Right renal pelvis (tissue), 4 donors: ENCODE results near the gene PARP14. TPM values are rescaled to one million over a fixed set of nuclear protein-coding genes. Genes with fewer than 3 reads are reported as not detected.
"Not testable (repeated sequence)": the region's sequence is repeated elsewhere in the genome, so short reads cannot be mapped to it uniquely, and the experiment has no call there.

Source experiments
- DNase-seq, 4 donors: peaks; one replicate each; pipeline ENCODE4 v3.0.0-alpha.2; 2013; ENCODE audit warnings: low read depth in 4 of 4, low spot score in 3 of 4, missing footprints in 1 of 4
- polyA plus RNA-seq, 4 donors: library from polyadenylated mRNA; unstranded; fragments of 120-200 nt; gene quantifications; one replicate each; pipeline ENCODE4 v1.2.1, GENCODE V29; 2013; ENCODE audit not compliant: insufficient read length in 4 of 4

Gene PARP14
- polyA plus RNA-seq, 4 donors: 19.2 to 30.8 (median 23.1) TPM

DNA sequence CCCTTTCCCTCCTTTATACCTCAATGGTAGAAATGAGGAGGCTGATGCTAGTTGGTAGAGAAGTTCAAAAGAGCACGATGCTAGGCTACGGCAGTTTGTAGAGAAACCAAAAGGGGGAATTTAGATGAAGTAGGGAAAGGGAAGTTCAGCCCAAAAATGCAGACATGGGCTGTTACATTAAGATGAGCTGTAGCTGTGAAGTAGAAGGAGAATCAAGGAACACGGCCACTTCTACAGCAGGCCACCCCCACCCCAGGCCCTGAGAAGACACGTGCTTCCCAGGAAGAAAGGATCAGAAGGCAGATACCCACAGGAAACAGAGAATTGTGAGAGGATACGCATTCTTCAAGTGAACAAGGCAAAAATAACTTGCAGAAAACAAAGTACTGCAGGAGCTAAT lies 2.1 kb upstream of the PARP14 start:
- no peak for DNase-seq

DNA sequence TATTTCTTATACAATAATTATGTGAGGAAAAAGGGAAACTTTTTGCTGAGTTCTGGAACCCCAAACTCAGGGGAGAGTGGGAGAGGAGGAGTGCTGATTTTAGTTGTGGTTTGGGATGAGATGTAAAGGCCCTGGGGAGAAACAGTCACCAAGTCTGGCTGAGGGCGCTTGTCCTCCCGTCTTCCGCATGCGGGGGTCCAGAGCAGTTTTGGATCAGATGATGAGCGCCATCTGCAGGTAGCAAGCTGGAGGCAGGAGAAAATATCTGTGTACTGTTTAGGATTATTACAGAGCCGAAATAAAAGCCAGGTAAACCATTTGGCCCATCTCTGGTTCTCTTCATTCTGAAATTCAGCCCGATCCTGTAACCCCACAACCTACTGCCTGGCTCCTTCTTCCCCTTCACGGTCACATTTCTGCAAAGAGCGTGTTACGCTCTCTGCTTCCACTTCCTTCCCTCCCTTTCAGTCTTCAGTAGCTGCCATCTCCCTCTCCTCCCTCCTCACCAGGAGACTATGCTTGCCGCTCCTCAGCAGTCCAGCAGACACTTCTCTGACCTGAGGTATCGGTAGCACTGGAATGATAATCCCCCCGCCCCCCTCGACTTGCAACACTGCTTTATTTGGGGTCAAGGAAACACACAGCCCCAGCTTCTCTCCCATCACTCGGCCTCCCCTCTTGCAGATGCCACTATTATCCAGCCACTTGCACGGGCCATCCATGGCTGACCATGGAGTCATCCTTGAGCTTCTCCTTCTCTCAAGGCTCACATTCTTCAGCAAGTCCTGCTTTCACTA lies 1.4 kb upstream of the PARP14 start:
- DNase-seq: peak; percentile 70 to 77 (median 74)

DNA sequence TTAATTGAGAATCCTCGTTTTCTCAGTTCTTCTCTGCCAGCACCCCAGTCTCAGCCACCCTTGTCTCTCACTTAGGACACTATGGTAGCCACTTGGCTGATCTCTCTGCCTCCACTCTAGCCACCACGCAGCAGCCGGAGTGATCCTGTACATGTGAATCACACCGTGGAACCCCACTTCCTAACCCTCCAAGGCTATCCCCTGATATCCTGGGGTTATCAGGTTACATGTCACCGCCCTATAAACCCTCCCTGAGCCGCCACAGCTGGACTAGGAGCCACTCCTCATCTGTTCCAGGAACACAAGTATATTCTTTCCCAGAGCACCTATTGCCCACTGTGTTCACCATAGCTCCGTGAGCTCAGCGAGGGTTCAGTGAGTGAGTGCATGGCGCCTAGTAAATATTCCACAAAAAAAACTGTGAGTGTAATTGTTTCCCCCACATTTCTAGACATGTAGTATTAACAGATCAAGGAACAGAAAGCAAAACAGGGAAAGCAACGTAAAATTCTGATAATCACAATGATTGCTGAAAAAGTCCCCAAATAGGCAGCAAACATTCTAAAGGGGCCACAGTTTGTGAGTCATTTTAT lies 661 bp upstream of the PARP14 start:
- DNase-seq: peak in 1 of 4 donors; percentile 5

DNA sequence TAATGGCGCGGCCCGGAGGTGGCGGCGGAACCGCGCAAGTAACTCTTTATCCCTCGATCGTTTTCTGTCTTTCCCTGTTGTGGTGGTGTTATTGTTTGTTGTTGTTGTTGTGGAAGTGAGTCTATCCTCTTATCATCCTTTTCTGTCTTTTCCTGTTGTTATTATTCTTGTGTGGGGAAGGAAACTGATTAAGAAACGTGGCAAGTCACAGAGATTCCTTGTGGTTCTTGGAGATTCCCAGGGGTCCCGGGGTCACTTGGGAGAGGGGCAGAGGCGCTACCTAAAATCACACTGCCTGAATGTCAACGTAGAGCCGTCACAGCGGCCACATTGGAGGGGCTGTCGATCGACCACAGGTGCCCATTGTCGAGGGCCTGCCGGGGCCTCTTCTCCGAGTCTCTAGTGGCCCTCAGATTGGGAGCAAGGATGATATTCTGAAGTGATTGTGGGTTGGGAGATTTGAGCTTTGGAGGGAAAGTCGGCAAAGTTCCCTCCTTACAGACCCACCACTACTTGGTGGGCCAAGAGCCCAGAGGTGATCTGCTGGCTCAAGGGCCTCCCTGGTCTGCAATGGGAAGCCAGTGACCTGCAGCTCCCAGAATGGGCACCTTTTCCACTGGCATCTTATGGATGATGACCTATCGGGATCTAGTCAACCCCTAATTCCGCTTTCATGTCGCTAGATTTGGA lies 790 bp downstream of the PARP14 start:
- DNase-seq: peak in 1 of 4 donors; percentile 12

DNA sequence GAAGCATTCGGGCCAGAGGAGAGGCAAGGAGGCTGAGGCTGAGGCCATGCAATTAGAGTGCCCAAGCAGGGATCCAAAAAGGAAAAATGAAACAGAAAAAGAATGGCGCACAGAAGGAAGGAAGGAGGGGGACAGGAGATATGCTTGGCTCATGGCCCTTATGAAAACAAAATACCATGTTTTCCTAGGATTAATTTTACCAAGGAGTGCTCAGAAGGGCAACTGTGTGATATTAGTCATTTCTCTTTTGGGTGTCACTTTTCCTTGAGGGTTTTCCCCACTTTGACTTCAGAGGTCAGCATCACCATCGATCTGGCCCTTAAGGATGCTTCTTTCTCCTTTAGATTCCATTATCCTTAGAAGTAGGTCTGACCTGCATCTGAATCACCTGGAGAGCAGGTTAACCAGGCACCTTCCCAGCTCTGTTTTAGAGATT lies 1.4 kb downstream of the PARP14 start:
- DNase-seq: no peak

DNA sequence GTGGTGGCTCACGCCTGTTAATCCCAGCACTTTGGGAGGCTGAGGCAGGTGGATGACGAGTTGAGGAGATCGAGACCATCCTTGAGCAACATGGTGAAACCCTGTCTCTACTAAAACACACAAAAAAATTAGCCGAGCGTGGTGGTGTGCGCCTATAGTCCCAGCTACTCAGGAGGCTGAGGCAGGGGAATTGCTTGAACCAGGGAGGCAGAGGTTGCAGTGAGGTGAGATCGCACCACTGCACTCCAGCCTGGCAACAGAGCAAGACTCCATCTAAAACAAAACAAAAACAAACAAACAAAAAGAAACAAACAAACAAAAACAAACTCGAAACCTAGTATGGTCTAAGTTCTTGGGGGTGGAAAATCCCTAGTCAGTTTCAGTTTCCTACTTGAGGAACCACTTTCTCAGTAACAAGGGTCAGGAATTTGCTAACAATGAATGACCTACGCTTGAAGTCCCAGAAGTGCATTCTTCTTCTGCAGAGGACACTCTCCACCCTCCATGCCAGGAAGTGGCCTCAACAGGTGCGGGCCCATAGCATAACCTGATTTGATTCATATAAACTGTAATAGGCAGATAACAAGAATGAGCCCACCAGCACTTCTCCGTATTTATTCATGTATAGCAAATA lies 2.3 kb downstream of the PARP14 start:
- DNase-seq: not testable (repeated sequence)

DNA sequence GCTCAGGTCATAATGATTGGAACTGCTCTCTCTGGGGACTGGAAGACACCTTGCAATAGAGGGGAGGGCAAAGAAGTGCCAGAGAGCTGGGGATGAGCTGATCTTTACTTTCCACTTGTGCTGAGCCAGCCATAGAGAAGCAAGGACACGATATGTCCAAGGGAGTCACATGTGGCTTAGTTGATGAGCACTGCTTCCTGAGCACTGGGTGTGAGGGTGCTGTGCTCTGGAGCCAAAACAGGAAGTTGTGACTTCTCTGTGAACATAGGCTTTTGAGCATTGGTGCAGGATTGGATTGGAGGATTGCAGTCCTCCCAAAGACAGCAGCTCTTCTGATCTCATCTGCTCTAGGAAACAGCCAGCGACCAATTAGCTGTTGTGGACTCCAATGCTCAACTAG lies 6.7 kb downstream of the PARP14 start:
- no peak for DNase-seq

DNA sequence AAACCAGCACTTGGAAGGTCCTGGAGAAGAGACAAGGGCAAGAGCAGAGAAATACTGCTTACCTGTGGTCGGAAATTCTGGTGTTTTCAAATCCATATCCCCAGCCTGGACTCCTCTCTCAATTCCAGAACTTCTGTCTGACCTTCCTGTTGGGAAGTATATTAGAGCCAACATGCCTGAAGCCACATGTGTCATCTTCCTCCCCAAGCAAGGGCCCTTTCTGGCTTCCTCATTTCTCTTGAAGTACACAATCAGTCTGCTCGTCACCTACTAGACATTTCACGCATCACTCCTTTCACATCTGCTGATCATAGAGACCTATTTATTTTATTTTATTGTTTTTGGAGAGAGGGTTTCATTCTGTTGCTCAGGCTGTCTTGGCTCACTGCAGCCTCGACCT lies 8.4 kb downstream of the PARP14 start:
- no peak for DNase-seq

DNA sequence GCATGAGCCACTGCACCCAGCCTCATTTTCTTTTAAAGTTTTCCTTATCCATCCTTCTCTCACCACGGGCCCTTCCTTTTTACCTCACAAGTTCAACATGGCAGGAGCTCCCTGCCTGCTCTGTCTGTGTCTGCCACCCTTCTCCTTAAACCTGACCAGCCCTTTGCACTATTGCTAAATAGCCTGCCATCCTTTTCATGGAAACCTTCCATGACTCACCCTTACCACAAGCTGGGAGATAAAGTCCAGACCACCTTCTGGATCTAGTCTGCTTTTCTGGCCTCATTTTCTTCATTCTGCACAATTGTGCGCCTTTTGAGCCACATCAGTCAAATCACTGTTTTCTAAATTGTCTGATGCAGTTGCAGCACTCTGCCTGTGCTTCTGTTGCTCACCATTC lies 8.9 kb downstream of the PARP14 start:
- DNase-seq: no peak

DNA sequence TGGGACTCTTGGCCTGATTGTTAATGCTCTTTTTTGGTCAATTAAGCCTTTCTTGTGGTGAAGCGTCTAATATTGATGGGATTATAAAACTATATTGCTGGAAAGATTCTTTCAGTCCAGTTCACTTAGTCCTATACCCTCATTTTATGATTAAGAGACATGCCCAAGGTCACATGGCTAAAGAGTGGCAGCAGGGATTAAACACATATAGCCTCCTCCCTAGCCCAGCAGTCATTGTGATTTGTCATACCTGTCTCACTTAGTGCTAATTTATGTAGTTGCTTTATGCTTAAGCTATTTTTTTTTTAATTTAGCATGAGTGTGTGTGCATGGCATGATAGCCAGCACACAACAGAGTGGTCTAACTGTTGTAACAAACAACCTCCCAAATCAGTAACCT lies 9.5 kb downstream of the PARP14 start:
- no peak for DNase-seq

DNA sequence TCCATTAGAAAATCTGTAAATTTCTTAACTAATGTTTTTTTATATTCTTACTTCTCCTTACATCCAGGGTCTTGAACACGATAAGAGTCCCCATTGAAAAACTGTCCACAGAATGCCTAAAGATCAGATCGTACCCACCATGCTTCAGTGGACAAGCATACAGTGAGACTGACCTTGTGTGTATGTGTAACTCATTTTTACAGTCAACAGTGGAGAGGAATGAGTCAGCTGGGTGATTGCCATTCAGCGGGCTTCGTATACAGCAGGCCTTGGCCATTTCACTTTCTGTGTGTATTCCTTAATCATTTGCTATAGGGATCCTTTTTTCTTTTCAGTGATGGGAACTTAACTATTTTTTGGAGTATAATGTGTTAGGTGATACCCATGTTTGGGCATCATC lies 10.6 kb downstream of the PARP14 start:
- DNase-seq: no peak

DNA sequence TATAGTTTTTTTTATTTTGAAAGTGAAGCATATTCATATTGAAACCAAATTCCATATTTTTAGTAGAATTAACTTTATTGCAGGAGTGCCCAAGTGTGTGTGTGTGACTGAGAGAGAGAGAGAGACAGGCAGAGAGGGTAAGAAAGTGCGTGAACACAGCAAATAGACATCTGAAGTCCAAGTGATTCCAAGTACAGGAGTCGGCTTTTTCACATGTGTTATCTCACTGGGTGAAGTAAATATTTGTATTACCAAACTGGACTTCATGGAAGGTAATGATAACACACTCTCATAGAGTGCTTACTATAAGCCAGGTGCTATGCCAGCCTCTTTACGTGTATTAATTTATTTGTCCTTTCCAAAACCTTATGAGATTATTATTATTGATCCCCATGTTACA lies 12.0 kb downstream of the PARP14 start:
- no peak for DNase-seq

DNA sequence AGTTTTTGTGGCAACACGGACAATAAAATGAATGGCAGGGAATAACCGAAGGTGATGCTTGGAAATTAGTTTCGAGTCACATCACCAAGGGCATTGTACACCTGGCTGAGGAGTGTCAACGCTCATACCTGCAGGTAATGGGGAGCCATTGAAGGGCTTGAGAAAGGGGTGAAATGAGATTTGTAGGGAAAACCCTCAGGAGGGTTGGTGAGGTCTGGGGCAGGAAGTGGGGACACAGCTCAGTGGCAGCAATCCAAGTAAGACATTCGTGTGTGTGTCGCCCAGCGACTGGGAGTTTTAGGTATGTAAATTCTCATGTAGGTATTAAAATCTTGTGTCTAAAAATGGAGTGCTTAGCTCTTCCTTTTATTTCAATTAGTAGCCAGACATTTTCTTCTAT lies 14.3 kb downstream of the PARP14 start:
- no peak for DNase-seq

DNA sequence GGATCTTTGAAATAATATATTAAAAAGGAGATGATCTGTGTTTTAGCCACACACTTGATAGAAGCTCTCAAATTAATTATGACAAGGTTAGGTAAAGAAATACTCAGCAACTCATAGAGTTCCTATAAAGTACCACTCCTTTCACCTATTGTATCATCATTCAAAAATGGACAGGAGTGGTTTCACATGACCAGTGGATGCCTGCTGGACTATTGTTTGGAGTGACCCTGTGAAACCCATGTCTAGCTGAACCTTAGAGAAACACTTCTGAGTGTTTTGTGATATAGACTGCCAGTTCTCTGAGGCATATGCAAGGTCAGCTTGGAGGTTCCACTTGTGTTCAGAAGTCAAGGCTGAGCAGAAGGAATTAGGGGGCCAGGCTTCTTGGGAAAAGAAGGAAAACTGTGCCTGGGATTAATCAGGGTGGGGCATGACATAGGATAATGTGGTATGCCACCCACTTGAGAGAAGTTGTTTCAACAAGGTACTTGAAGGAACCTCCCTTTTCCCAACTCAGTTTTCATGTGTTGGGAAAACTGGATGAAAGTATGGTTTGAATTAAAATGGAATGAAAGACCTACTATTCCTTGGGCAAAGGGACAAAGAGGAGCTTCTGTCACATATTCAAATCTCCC lies 15.4 kb downstream of the PARP14 start:
- DNase-seq: no peak

DNA sequence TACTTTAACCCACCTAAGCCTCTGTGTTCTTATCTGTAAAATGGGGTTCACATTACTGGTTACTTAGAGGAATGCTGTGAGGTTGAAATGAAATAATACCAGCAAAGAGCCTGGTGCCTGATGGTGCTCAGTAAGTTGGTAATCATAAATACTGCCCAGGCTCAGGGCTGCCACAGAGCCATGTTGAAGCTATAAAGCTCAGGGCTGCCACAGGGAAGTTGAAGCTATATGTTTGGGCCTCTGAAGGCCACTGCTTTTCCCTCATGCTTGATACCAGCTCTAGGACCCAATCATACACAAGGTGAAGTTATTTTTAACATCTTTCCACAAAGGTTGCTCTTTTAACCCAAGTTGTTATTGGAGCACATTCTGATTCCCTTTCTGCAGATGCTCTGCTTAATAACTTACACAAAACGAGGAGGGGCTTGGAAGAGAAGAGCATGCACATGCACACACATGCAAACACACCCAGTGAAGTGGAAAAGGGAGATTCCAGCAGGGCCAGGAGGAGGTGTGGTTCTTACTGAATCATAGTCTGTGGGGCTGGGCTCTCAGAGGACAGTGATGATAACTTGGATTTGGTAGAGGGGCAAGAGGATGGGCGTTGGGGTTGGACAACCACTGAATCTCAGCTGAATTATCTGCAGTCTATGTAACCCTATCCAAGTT lies 17.4 kb downstream of the PARP14 start:
- DNase-seq: no peak

DNA sequence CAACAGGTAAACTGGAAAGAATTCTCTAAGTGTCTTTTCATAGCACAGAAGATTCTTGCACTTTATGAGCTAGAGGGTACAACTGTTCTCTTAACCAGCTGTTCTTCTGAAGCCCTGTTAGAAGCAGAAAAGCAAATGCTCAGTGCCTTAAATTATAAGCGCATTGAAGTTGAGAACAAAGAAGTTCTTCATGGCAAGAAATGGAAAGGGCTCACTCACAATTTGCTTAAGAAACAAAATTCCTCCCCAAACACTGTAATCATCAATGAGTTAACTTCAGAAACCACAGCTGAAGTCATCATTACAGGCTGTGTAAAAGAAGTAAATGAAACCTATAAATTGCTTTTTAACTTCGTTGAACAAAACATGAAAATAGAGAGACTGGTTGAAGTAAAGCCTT lies 19.6 kb downstream of the PARP14 start:
- no peak for DNase-seq

DNA sequence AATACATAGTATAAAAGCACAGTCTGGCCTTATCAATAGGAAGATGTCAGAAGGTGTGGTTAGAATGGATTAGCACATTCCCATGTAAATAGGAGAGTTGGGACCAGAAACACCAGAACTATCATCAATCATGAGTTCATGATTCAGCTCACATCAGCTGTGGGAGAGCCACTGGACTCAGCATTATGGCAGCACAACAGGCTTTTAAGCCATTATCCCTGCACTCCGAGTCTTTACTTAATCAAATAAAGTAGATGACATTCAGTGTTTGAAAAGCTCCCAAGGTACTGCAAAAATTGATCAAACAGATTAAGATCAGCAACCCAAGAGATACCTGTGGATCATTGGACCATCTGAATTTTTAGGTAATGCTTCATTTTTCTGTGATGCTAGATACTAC lies 24.7 kb downstream of the PARP14 start:
- DNase-seq: no peak

DNA sequence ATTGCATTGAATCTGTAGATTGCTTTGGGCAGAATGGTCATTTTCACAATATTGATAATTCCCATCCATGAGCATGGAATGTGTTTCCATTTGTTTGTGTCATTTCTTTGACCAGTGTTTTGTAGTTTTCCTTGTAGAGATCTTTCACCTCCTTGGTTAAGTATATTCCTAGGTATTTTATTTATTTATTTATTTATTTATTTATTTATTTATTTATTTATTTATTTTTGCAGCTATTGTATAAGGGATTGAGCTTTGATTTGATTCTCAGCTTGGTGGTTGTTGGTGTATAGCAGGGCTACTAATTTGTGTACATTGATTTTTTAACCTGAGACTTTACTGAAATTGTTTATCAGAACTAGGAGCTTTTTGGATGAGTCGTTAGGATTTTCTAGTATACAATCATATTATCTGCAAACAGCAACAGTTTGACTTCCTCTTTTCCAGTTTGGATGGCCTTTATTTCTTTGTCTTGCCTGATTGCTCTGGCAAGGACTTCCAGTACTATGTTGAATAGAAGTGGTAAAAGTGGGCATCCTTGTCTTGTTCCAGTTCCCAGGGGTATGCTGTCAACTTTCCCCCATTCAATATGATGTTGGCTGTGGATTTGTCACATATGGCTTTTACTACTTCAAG lies 30.1 kb downstream of the PARP14 start:
- not testable (repeated sequence) for DNase-seq

DNA sequence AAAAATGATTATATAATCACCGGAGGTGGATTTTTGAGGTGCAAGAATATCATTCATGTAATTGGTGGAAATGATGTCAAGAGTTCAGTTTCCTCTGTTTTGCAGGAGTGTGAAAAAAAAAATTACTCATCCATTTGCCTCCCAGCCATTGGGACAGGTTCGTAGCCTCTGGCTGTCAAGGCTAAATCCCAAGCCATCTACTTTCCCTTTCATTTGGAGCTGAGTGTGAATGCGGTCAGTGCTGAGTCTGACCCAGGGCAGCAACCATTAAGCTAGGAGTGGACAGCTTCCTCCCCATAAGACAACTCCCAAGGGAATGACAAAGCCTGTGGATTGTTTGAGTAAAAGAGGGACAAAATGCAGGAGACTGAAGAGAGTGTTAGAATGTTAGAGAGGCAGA lies 33.6 kb downstream of the PARP14 start:
- no peak for DNase-seq

DNA sequence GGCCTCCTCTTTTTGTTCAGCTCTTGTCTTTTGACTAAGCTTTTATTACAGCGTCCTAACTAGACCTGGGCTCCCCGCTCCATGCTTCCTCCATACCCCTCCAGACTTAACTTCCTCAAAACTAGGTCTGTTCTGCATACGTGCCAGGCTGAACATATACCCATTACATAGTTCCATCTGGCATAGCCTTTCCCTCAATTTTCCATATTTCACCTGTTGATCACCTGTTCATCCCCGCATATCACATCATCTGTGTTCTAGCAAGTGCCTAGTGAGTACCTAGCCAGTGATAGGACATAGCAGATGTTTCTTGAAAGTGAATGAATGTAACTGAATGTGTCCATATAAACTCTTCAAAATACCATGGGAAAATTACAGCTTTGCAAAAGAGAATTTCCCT lies 36.0 kb downstream of the PARP14 start:
- DNase-seq: no peak
